ENCODE measurements around the gene SLF2.

GRCh38 chr10:101006593-101007098 is 93.9 kb downstream of the SLF2 start:
- TF ChIP-seq CTCF (IDR thresholded peaks at IDR 0.05; ENCODE audit: low read length) (no peak), EZH2 (optimal IDR thresholded peaks at IDR 0.05; ENCODE audit: low read depth, low read length) (no peak)
